Stimulated activated naive CD4-positive, alpha-beta T cell (primary cell): ENCODE results near the gene STON2.

Experiments
- DNase-seq, 6 experiments: peaks; one replicate each; lab custom pipeline; 2025; lab: John Stamatoyannopoulos, UW

STON2 gene

GRCh38 chr14:81416981-81417380, 16.9 kb upstream of the STON2 start:
- DNase-seq: no peak

GRCh38 chr14:81416194-81416952, 16.2 kb upstream of the STON2 start:
- no peak for DNase-seq

- no peak for DNase-seq
Measured at GRCh38 chr14:81415781-81416180, 15.7 kb upstream of the STON2 start.

DNA sequence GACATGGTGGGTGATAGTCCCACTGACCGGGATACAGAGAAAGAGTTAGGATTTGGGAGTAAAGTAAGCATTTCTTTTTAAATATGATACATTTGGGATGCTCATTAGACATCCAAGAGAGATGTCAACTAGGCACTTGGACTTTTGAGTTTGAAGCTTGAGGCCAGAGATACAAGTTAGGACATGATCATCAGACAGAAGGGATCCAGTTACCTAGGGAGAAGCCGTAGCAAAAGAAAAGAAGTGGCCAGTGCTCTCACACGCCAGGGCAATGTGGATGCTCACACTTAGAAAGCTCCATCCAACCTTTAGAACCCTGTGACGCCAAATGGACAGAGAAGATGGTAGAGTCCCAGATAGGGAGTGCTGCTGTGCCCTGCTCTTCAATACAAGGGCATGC, 14.0 kb upstream of the STON2 start:
- DNase-seq: no peak

GRCh38 chr14:81412779-81413178, 12.7 kb upstream of the STON2 start:
- no peak for DNase-seq

DNA sequence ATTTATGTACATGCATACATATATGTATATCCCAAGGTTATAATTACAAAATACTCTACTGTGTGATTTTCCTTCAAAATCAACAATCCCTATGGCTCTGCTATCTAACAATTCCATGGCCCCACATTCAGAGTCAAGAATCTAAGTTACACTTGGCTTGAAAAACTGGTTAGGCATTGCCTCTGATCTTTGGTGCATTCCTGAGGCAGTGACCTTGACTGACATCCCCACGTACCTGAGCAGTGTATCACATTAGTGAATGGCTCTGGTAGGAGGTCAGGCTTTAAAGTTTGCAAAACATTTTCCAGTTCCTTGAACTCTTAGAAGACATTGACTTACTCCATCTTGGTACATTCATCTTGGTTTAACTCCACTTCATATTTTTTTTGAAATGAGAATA, 8.5 kb upstream of the STON2 start:
- DNase-seq: no peak

DNA sequence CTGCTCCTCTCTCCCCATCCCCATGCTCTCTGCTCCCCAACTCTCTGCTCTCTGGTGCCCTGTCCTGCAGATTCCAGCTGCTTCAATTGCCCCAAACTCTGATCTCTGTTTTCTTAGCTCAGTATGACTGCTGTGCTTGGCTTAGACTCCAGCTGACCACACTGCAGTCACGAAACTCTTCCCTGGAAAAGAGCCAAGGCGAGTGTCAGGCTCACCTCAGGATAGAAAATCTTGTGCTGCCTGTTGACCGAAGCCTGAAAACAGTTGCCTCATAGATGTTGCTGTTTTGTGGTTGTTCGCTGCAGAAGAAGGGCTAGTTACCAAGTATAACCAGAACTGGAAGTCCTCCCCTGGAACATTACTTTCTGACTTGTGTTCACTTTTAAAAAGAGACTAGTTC, 6.7 kb upstream of the STON2 start:
- no peak for DNase-seq

DNA sequence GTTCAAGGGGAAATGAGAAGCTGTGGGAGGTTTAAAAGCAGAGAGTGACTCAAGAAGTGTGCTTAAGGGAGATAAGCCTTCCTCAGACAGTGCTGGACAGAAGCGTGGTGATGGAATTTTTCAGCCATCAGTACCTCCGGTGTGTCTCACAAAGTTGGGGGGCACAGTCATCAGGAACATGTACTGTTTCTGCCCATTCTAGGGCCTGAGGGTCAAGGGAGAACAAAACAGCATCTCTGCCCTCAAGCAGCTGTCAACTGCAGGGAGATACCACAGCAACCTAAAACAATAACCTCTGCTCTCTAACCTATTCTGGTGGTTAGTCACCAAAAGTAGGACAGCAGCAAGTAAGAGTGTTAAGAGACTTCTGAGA, 2.0 kb upstream of the STON2 start:
- no peak for DNase-seq

DNA sequence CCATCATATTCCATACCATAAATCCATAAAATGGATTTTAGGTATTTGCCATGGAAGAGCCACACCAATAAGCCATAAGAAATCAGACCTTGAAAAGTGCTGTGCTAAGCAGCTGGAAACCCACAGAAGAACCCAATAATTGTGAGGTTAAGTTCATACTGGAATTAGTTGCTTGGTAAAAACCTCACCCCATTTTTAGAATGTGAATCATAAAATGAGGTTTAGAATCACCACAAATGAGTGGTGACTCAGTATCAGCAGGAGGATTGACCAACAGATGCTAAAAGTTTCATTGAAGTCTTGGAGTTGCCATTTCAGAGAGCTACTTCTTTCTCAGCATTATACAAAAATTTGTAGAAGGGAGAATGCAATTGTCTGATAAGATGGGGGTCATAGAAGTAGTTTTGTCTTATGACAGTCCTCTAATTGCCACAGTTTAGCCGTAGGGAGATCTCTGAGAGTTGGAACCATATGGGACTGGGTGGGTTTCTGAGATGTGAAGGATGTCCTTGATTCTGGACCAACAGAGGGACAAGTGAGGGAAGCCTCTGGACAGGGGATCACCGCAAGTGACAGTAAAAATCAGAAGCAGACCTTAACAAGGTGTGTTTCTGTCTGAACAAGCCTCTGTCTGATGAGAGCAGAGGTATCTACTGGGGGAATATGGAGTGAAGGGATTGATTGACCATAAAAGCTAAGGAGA, 1.4 kb upstream of the STON2 start:
- no peak for DNase-seq

DNA sequence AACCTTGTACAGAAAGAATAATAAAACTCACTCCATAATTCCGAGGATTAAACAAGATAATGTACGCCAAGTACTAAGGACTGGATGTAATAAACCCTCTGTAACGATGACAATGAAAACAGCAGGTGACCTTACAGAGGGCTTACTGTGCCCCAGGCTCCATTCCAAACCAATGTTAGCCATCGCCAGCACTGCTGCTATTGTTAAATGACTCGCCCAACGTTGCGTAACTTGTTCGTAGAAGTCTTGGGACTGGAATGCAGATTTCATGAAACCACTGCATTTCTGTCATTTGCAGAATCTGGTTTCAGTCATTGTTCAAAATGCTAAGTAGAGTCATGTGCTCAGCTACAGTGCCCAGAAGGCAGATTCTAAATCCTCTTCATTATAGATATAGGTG, 728 bp upstream of the STON2 start:
- DNase-seq: no peak

DNA sequence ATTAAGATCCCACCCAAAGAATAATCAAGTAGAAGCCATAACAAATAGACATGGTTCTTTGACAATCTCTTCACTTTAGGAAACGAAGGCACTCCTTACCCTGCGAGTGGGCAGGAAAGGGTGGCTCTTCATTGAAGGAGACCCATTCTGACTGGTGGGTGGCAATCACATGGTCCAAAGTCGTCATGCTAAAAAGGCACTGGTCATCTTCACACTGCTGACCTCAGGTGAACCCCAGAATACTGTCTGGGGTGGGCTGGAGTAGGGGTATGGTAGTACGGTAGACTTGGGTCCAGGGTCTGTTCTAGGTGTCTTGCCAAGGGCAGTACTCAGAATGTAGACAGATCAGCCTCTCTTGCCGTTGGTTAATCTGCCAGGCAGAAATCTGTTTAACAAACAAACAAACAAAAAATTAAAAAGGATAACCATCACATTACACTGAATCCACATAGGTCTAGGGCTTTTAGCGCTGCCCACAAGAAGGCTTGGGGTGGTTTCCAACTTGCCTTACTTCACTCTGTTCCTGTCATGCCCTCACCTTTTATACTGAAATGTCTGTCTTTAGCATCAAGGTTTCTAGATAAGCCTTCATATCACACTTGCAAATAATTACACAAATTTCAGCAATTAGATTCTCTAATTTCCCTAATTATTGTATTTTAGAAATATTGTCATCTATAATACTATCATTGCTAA, 1.8 kb downstream of the STON2 start:
- DNase-seq: no peak

GRCh38 chr14:81396113-81396512, 4.0 kb downstream of the STON2 start:
- no peak for DNase-seq

DNA sequence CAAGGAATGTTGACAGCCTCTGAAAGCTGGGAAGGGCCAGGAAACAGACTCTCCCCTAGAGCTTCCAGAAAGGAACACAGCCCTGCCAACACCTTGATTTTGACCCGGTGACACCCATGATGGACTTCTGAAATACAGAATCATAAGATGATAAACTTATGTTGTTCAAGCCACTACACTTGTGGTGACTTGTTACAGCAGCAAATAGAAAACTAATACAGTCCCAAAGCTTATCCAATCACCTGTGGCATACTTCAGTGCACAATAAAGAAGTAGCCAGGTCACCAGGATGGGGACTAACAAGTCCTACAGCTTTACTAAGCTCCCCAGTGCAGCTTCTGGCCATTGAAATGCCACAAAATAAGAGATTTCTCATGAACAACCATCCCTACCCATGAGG, 5.4 kb downstream of the STON2 start:
- no peak for DNase-seq

GRCh38 chr14:81392976-81393643, 7.0 kb downstream of the STON2 start:
- no peak for DNase-seq

DNA sequence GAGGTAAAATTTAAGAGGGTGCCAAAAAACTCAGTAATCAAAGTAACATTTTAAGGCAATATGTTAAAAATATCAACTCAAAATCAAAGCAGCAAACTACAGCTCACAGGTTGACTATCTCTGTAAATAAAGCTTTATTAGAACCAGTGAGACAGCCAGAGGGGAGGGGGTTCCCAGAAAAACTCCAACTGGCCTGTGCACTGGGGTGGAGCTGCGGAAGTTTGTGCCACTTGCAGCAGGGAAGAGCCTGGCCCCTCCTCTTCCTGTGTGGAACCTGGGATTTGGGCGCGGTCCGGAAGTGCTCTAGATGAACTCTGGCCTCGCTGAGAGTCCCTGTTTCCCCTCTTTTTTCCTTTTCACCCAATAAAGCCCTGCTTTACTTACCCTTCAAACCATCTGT, 8.1 kb downstream of the STON2 start:
- no peak for DNase-seq

- DNase-seq: no peak
Measured at GRCh38 chr14:81390696-81391095, 9.4 kb downstream of the STON2 start.

DNA sequence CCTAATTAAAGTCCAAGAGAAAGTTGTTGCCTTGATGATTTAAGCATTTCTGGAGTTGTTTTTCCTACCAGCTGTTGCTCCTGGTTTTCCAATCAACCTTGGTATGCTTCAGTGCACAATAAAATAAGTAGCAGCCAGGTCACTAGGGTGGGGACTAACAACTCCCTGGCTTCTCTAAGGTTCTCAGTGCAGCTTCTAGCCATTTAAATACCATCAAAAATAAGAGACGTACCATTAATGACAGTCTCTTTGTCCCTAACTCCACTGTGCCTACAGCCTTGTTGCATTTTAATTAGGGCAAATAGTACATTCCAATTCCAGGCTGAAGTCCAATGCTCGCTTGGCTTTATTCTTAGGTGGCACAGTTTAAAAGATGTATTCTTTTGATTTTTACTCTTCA, 11.8 kb downstream of the STON2 start:
- no peak for DNase-seq

- DNase-seq: no peak
Measured at GRCh38 chr14:81386290-81386745, 13.8 kb downstream of the STON2 start.

GRCh38 chr14:81385886-81386285, 14.2 kb downstream of the STON2 start:
- no peak for DNase-seq

GRCh38 chr14:81385419-81385818, 14.7 kb downstream of the STON2 start:
- no peak for DNase-seq

DNA sequence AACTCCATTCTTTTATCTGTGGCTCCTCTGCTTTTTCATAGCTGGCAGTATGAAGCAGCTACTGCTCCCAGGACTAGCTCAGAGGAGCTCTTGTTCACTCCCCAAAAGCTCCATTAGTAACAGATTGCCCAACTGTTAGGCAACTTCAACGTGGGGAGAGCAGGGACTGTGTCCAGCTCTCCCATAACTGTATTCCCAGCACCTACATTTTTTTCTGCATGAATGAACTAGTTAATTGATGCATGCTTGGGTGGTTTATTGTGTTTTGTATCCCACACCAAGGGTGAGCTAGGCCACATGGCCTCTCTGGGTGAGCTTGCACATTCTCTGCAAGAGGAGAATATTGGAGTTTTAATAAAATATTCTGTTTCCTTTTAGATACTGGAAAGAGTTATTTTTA, 15.2 kb downstream of the STON2 start:
- no peak for DNase-seq

DNA sequence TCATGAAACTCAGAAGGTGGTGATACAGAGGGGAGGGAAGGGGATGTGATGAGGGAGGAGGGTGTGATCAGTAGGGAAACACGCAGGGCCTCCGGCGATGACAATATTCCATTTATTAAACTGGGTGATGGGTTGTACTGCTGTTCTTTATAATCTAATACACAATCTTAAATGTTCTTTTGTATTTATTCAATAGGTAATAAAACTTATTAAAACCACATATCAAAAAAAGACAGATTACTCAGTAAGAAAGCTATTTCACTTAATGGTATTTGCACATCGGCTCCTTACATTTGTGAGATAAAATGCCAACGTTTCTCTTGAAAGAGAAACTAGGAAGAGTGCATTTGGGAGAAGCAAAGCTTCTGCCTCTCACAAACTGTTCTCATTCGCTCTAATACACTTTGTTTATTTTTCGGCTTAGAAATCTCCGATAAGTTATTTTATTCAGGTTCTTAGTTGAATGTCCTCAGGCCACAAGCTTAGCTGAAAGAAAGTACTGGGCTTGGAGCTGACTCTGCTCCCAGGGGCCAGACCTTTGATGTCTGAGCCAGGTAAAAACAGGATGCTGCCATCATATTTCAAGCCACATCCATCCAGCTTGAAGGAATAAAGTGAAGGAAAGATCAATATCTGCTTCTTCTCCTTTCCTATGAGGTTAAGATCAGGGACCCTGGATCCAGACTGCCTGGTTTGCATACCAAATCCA, 17.5 kb downstream of the STON2 start:
- no peak for DNase-seq
